NB4 (cell line): ENCODE results near the gene USP21.
A peak's percentile ranks its signal among the peaks of the same experiment; 100 is the strongest.

ENCODE experiments used
- DNase-seq: peaks from one replicate; pipeline ENCODE4 v3.0.0; 2010; ENCODE audit warnings: low read depth
- H3K4me3 ChIP-seq: one replicate; pipeline ENCODE4 v1.5.1; 2011; ENCODE audit warnings: mild to moderate bottlenecking, low read depth, low read length, moderate library complexity
- MYC ChIP-seq: IDR thresholded peaks from 2 replicates; pipeline ENCODE4 v1.6.1; 2011; ENCODE audit warnings: low read depth, low read length
- POLR2A ChIP-seq: IDR thresholded peaks from 2 replicates; pipeline ENCODE4 v1.6.1; 2011; ENCODE audit warnings: mild to moderate bottlenecking; ENCODE audit not compliant: insufficient read length; ENCODE audit errors: extremely low read depth
- TF ChIP-seq, protein P1 (sequence below): IDR thresholded peaks from 2 replicates; pipeline ENCODE4 v1.6.1; 2011; ENCODE audit warnings: low read depth, low read length
- TF ChIP-seq, protein P2 (sequence below): IDR thresholded peaks from one replicate; pipeline ENCODE4 v1.5.1; 2012; ENCODE audit warnings: low read depth, low read length

The USP21 gene

DNA sequence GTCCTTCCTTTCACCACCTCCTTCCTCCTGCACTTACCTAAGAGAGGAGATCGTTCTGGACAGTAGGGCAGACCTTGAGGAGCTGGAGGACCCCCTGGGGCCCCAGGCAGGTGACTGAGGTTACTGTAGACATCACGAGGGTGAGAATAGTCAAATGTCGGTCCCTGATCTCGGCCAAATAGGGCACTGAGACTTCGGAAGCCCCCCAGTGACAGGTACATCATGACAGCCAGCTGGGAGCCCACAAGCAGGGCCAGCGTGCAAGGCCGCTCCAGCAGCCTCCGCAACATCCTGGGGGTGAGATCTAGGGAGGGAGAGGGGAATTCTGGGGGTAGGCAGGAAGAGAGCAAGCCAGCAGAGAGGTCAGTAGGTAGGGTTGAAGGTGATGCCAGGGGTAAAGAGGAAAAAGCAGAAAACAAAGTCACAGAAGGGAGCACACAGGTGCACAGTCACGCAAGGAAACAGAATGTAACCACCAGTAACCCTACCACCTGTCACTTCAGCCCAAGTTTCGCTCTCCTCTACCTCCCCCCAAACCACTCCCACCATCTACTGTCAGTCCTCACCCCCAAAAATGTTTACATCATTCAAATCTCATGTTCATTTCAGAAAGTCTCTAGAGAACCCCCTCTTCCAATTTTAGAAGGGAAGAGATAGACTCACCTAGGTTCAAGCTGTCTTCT, 16.6 kb downstream of the USP21 start:
- H3K4me3 ChIP-seq, result peak overlapping the region; percentile 2
- no peak for DNase-seq
- TF ChIP-seq MYC, result no peak
- TF ChIP-seq, protein P1, sequence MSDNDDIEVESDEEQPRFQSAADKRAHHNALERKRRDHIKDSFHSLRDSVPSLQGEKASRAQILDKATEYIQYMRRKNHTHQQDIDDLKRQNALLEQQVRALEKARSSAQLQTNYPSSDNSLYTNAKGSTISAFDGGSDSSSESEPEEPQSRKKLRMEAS, result no peak
- TF ChIP-seq POLR2A, result no peak
- TF ChIP-seq, protein P2, sequence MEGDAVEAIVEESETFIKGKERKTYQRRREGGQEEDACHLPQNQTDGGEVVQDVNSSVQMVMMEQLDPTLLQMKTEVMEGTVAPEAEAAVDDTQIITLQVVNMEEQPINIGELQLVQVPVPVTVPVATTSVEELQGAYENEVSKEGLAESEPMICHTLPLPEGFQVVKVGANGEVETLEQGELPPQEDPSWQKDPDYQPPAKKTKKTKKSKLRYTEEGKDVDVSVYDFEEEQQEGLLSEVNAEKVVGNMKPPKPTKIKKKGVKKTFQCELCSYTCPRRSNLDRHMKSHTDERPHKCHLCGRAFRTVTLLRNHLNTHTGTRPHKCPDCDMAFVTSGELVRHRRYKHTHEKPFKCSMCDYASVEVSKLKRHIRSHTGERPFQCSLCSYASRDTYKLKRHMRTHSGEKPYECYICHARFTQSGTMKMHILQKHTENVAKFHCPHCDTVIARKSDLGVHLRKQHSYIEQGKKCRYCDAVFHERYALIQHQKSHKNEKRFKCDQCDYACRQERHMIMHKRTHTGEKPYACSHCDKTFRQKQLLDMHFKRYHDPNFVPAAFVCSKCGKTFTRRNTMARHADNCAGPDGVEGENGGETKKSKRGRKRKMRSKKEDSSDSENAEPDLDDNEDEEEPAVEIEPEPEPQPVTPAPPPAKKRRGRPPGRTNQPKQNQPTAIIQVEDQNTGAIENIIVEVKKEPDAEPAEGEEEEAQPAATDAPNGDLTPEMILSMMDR, result no peak

DNA sequence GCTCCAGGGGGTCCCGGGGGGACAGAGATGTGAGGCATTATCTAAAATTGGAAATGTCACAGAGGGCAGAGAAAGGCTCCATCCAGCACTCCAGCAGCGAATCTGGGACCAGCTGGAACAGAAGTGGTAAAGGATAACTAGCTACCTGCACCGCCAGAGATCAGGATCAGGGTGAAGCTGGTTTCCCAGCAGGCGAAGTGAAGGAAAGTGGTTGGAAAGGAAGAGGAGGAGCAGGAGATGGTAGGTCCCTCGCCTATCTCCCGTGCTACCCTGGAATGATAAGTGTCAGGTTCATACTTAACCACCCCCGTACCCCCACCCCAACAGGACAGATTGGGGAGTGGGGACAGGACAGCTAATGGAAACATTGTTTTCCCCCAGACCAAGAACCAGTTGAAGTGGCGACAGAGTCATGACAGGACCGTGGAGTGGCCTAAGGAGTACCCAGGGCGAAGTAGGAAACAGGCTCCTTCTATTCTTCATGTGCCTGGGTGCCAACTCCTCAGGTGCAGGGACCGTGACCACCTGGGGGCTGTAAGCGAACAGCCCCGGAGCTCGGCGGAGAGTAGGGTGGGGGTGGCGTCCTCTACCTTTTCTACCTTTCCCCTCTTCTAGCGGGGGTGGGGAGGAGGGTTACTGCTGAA, 17.3 kb downstream of the USP21 start:
- TF ChIP-seq, protein P2, result no peak
- TF ChIP-seq MYC (no peak), POLR2A (no peak)
- TF ChIP-seq, protein P1, result no peak
- no peak for DNase-seq
- peak overlapping the region; percentile 94 for H3K4me3 ChIP-seq

DNA sequence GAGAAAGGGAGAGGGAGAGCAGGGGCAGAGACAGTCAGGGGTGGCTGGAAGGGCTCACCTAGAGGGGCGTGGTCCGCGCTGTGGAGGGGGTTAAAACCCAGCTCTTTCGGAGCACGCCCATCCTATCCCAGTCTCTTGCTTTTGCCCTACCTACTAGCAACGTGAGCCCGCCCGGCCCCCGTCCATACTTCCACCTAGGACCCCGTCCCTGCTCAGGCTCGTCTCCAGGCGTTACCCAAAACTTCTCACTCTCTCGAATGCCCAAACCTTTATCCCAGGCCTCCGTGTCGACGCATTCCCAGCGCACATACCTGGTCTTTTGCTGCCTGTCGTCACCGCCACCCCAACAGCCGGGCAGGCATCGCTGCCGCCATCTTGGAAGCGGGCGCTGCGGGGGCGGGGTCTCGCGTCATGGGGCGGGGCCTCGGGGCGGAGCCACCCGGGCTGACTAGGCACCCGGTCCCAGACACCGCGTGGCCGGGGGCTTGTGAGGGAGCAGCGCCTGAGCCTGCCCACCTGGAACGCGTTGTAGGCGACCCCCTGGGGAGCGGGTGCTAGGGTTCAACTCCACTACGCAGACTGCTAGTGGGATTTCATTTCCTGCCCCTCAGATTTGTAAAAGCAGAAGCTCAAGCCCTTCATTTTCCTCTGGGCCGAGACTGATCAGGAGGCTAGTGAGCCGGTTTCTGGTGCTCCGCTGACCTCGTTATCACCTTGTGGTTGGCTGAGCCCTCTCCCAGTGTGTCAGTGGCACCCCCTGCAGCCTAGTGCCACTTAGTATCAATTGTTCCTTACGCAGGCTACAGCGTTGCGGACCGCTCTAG, 18.0 kb downstream of the USP21 start, which contains the start of gene B4GALT3:
B4GALT3 (minus strand) TSS at position 396 of the 824 bp plus-strand sequence. CDS start 1,447 bp downstream, outside the sequence.
- TF ChIP-seq MYC (peak; percentile 93), POLR2A (peak; percentile 93)
- TF ChIP-seq, protein P1, result peak; percentile 82
- TF ChIP-seq, protein P2, result peak; percentile 12
- peak; percentile 92 for DNase-seq
- H3K4me3 ChIP-seq, result peak within 1 kb of the TSS; percentile 94

DNA sequence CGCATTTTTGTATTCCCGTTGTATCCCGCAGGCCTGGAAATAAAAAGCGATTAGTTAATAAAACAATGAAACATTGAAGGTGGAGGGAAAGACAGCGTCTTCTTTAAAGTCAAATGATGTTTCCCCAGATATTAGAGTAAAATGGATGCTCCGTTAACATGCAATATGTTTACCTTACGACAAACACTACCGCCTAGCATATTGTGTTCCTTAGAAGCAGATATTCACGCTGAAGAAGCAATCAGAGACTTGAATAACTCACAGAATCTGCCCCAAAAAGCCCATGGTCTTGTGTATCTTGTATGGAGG, 18.6 kb downstream of the USP21 start:
- H3K4me3 ChIP-seq, result peak overlapping the region; percentile 94
- no peak for DNase-seq
- TF ChIP-seq POLR2A (no peak), MYC (no peak)
- TF ChIP-seq, protein P2, result no peak
- TF ChIP-seq, protein P1, result no peak

DNA sequence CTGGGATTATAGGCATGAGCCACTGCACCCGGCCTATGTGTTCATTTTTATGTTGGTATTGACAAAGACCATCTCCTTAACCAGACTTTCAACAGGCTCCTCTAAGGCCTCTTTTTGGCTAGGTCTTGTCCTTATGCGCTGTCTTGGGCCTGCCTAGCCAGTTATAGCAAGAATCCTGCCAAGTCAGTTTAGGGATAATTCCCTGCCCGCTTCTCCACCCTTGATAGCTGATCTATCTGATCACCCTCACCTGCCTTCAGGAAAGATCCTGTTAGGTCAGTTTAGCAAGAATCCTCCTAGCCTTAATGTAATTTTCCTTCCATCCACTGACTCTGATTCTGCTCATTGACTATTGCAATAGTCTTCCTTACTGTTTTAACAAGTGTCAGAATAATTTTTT, 20.4 kb downstream of the USP21 start:
- TF ChIP-seq, protein P2, result no peak
- TF ChIP-seq, protein P1, result no peak
- no peak for TF ChIP-seq POLR2A
- TF ChIP-seq MYC, result no peak
- H3K4me3 ChIP-seq, result no peak overlapping the region
- DNase-seq, result no peak
